HepG2 (cell line): ENCODE measurements around the gene OXLD1. TPM values are rescaled to one million over a fixed set of nuclear protein-coding genes. Genes with fewer than 3 reads are reported as not detected.

Experiments
- EP300 ChIP-seq, 3 experiments: sonication (generic) in 1 of 3; formaldehyde crosslinking in 1 of 3; IDR thresholded peaks; 2 replicates each; pipeline versions ENCODE4 v1.5.1 to v1.6.1; 2011 to 2020; ENCODE audit warnings: low read depth in 2 of 3, low read length in 2 of 3, borderline replicate concordance in 1 of 3, improper control_type of control experiment in 1 of 3, mild to moderate bottlenecking in 1 of 3, missing genetic modification reagents in 1 of 3, moderate library complexity in 1 of 3
- HDAC1 ChIP-seq: sonication (generic); formaldehyde crosslinking; IDR thresholded peaks from 2 replicates; pipeline ENCODE4 v1.5.1; 2020; ENCODE audit warnings: mild to moderate bottlenecking, missing genetic modification reagents
- HNRNPLL ChIP-seq: fragments of 200-400 bp; formaldehyde crosslinking; IDR thresholded peaks from 2 replicates; pipeline ENCODE4 v1.6.1; 2017; ENCODE audit warnings: mild to moderate bottlenecking, low read depth, low read length; ENCODE audit not compliant: poor library complexity, severe bottlenecking
- HOXD1 ChIP-seq: sonication (generic); formaldehyde crosslinking; IDR thresholded peaks from 2 replicates; pipeline ENCODE4 v1.5.0; 2020; ENCODE audit warnings: missing genetic modification reagents
- KAT7 ChIP-seq: IDR thresholded peaks from 2 replicates; pipeline ENCODE4 v1.6.1; 2018; ENCODE audit warnings: borderline replicate concordance, missing compliant biosample characterization
- POLR2A ChIP-seq, 2 experiments: IDR thresholded peaks; 2 replicates each; pipeline ENCODE4 v1.6.1; 2011; ENCODE audit warnings: low read depth in 2 of 2, low read length in 2 of 2, mild to moderate bottlenecking in 1 of 2, moderate library complexity in 1 of 2; ENCODE audit not compliant: insufficient read depth in 1 of 2
- RFX3 ChIP-seq: IDR thresholded peaks from 2 replicates; pipeline ENCODE4 v1.6.1; 2016; ENCODE audit warnings: missing biosample characterization, missing genetic modification reagents
- U2AF2 ChIP-seq: fragments of 200-400 bp; formaldehyde crosslinking; IDR thresholded peaks from 2 replicates; pipeline ENCODE4 v1.6.1; 2017; ENCODE audit warnings: low read depth, mild to moderate bottlenecking, low read length
- ZNF136 ChIP-seq: sonication (generic); formaldehyde crosslinking; IDR thresholded peaks from 2 replicates; pipeline ENCODE4 v1.8.1; 2022; ENCODE audit warnings: low read depth, mild to moderate bottlenecking, moderate library complexity, missing genetic modification reagents
- ZSCAN25 ChIP-seq: sonication (generic); formaldehyde crosslinking; IDR thresholded peaks from 2 replicates; pipeline ENCODE4 v1.8.0; 2022; ENCODE audit warnings: mild to moderate bottlenecking, missing genetic modification reagents
- polyA plus RNA-seq, 8 experiments: library from polyadenylated mRNA; depleted of rRNA in 3 of 8; stranded (reverse) in 7 of 8; unstranded in 1 of 8; fragments of >200 nt; fragmentation: Illumina TruSeq in 4 of 8; extraction: Trizol in 4 of 8; gene quantifications; 2 replicates each; pipeline versions ENCODE4 v1.2.1 to v1.2.3, GENCODE V29; 2011 to 2016; ENCODE audit warnings: low read depth in 4 of 8, missing spikeins in 1 of 8, mixed read lengths in 1 of 8; ENCODE audit not compliant: insufficient read depth in 1 of 8
- total RNA-seq, 5 experiments: library from RNA; depleted of rRNA; stranded (reverse); fragments of >200 nt; fragmentation: Illumina TruSeq; extraction: Trizol; gene quantifications; 2 replicates each; pipeline ENCODE4 v1.2.3, GENCODE V29; 2016; ENCODE audit warnings: low read depth in 1 of 5
- TF ChIP-seq, protein P1 (sequence below): sonication (generic); formaldehyde crosslinking; IDR thresholded peaks from 2 replicates; pipeline ENCODE4 v1.4.0; 2020; ENCODE audit warnings: missing genetic modification reagents
- TF ChIP-seq, protein P2 (sequence below): sonication (generic); formaldehyde crosslinking; IDR thresholded peaks from 2 replicates; pipeline ENCODE4 v1.9.0; 2021; ENCODE audit warnings: missing genetic modification reagents, borderline replicate concordance
- TF ChIP-seq, protein P3 (sequence below): sonication (generic); formaldehyde crosslinking; IDR thresholded peaks from 2 replicates; pipeline ENCODE4 v1.9.0; 2021; ENCODE audit warnings: missing genetic modification reagents, mild to moderate bottlenecking, borderline replicate concordance
- TF ChIP-seq, protein P4 (sequence below): sonication (generic); formaldehyde crosslinking; IDR thresholded peaks from 2 replicates; pipeline ENCODE4 v1.4.0; 2020; ENCODE audit warnings: missing genetic modification reagents; ENCODE audit errors: not compliant biosample characterization
- TF ChIP-seq, protein P5 (sequence below): sonication (generic); formaldehyde crosslinking; conservative IDR thresholded peaks from 2 replicates; pipeline ENCODE4 v1.4.0; 2020; ENCODE audit warnings: missing genetic modification reagents
- TF ChIP-seq, protein P6 (sequence below): sonication (generic); formaldehyde crosslinking; IDR thresholded peaks from 2 replicates; pipeline ENCODE4 v1.8.0; 2023; ENCODE audit warnings: mild to moderate bottlenecking, missing genetic modification reagents

Gene OXLD1
- total and polyA plus RNA-seq, 2 of the 13 experiments (the other 11 are each of a cell fraction or from before 2014, with no cell fraction given): 27.1 to 37.5 TPM

DNA sequence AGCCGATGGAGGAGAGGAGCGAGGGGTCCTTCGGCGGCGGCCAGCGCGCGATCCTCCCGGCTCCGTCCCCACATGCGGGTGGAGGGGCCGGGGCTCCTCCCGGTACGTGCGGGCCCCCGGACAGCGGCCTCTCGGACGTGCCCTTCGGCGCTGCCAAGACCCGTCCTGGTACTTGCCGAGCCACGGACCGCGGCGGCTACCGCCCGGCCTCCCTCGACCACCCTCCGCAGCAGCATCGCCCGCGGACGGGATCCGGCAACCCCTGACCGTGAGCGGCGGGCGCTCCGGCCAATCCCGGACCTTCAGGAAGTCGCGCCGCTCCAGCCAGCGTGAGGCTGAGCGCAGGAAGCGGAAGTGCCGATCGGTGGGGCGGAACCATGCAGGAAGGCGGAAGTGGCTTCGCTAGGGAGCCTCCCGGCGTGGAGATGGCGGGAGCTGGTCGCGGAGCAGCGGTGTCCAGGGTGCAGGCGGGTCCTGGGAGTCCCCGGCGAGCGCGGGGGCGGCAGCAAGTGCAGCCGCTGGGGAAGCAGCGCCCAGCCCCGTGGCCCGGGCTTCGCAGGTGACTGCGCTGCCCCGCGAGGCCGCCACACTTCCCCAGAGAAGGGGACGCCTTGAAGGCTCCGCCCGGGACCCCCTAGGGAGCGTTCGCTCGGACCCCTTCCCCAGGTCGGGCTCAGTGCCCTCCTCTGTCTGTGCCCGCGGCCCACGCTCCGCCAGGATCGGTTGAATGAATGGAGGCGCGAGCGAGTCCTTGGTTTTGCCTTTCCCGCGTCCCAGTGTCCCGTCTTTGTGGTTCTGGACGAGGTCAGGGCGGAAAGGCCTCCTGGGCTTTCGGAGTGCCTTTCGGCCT lies at the start of gene OXLD1, which contains the start of gene CCDC137 (continued):
- TF ChIP-seq, protein P1, sequence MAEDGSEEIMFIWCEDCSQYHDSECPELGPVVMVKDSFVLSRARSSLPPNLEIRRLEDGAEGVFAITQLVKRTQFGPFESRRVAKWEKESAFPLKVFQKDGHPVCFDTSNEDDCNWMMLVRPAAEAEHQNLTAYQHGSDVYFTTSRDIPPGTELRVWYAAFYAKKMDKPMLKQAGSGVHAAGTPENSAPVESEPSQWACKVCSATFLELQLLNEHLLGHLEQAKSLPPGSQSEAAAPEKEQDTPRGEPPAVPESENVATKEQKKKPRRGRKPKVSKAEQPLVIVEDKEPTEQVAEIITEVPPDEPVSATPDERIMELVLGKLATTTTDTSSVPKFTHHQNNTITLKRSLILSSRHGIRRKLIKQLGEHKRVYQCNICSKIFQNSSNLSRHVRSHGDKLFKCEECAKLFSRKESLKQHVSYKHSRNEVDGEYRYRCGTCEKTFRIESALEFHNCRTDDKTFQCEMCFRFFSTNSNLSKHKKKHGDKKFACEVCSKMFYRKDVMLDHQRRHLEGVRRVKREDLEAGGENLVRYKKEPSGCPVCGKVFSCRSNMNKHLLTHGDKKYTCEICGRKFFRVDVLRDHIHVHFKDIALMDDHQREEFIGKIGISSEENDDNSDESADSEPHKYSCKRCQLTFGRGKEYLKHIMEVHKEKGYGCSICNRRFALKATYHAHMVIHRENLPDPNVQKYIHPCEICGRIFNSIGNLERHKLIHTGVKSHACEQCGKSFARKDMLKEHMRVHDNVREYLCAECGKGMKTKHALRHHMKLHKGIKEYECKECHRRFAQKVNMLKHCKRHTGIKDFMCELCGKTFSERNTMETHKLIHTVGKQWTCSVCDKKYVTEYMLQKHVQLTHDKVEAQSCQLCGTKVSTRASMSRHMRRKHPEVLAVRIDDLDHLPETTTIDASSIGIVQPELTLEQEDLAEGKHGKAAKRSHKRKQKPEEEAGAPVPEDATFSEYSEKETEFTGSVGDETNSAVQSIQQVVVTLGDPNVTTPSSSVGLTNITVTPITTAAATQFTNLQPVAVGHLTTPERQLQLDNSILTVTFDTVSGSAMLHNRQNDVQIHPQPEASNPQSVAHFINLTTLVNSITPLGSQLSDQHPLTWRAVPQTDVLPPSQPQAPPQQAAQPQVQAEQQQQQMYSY (CRISPR knock-in tag): peak; percentile 80
- TF ChIP-seq, protein P2, sequence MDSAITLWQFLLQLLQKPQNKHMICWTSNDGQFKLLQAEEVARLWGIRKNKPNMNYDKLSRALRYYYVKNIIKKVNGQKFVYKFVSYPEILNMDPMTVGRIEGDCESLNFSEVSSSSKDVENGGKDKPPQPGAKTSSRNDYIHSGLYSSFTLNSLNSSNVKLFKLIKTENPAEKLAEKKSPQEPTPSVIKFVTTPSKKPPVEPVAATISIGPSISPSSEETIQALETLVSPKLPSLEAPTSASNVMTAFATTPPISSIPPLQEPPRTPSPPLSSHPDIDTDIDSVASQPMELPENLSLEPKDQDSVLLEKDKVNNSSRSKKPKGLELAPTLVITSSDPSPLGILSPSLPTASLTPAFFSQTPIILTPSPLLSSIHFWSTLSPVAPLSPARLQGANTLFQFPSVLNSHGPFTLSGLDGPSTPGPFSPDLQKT (CRISPR knock-in tag): peak; percentile 71; the same call in 1 of the 2 replicates
- TF ChIP-seq, protein P3, sequence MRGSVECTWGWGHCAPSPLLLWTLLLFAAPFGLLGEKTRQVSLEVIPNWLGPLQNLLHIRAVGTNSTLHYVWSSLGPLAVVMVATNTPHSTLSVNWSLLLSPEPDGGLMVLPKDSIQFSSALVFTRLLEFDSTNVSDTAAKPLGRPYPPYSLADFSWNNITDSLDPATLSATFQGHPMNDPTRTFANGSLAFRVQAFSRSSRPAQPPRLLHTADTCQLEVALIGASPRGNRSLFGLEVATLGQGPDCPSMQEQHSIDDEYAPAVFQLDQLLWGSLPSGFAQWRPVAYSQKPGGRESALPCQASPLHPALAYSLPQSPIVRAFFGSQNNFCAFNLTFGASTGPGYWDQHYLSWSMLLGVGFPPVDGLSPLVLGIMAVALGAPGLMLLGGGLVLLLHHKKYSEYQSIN (CRISPR knock-in tag): no peak
- peak; percentile 45; the same call in 1 of the 2 replicates for TF ChIP-seq ZNF136 (CRISPR knock-in tag)
- TF ChIP-seq POLR2A (IDR thresholded peaks at IDR 0.05; ENCODE audit: insufficient read depth in 1 of 2, low read depth in 2 of 2, low read length in 2 of 2): peak; percentile 97
- TF ChIP-seq, protein P4, sequence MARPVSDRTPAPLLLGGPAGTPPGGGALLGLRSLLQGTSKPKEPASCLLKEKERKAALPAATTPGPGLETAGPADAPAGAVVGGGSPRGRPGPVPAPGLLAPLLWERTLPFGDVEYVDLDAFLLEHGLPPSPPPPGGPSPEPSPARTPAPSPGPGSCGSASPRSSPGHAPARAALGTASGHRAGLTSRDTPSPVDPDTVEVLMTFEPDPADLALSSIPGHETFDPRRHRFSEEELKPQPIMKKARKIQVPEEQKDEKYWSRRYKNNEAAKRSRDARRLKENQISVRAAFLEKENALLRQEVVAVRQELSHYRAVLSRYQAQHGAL (CRISPR knock-in tag): peak; percentile 92
- TF ChIP-seq HDAC1: peak; percentile 99
- TF ChIP-seq KAT7 (CRISPR knock-in tag): peak; percentile 43; the same call in 1 of the 2 replicates
- TF ChIP-seq EP300 (IDR thresholded peaks at IDR 0.05; ENCODE audit: low read depth in 2 of 2, low read length in 2 of 2): no peak; a peak in 1 of 4 replicates
- peak; percentile 6; the same call in 1 of the 2 replicates for TF ChIP-seq EP300 (CRISPR knock-in tag; IDR thresholded peaks at IDR 0.05; ENCODE audit: borderline replicate concordance)
- peak; percentile 56 for TF ChIP-seq HNRNPLL
- TF ChIP-seq RFX3 (CRISPR knock-in tag): peak; percentile 28; the same call in 1 of the 2 replicates
- TF ChIP-seq, protein P5, sequence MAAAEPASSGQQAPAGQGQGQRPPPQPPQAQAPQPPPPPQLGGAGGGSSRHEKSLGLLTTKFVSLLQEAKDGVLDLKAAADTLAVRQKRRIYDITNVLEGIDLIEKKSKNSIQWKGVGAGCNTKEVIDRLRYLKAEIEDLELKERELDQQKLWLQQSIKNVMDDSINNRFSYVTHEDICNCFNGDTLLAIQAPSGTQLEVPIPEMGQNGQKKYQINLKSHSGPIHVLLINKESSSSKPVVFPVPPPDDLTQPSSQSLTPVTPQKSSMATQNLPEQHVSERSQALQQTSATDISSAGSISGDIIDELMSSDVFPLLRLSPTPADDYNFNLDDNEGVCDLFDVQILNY (CRISPR knock-in tag): peak; percentile 66; the same call in 1 of the 2 replicates
- peak; percentile 70 for TF ChIP-seq HOXD1
- TF ChIP-seq, protein P6, sequence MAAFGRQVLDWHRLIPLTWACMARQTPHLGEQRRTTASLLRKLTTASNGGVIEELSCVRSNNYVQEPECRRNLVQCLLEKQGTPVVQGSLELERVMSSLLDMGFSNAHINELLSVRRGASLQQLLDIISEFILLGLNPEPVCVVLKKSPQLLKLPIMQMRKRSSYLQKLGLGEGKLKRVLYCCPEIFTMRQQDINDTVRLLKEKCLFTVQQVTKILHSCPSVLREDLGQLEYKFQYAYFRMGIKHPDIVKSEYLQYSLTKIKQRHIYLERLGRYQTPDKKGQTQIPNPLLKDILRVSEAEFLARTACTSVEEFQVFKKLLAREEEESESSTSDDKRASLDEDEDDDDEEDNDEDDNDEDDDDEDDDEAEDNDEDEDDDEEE (CRISPR knock-in tag): peak; percentile 97
- TF ChIP-seq U2AF2: no peak
- peak; percentile 68 for TF ChIP-seq ZSCAN25 (CRISPR knock-in tag)
